ENCODE data around the gene DLX4.

The DLX4 gene

DNA sequence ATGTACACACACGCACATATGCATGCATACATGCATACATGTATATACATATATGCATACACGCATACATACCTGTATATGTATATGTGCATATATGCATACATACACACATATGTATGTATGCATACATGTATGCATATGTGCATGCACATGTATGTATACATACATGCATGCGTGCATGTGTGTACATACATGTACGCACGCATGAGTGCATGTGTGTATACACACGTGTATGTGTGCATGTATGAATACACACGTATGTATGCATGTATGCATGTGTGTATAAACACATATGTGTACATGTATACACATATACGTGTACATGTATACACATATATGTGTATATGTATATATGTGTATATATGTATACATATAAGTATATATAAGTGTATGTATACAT, 54.5 kb downstream of the DLX4 start:
- Histone ChIP-seq H3K27ac (ENCODE audit: low read depth, low read length) (no peak overlapping the region), H3K4me3 (ENCODE audit: low read depth in 1 of 2, low read length in 2 of 2) (no peak overlapping the region), H3K9ac (ENCODE audit: low read depth in 1 of 2, low read length in 2 of 2) (no peak overlapping the region), H3K9me3 (ENCODE audit: control insufficient read depth in 1 of 2, low read length in 2 of 2) (peaks cover 5 to 8% of the 10 kb centered on the region in 2 donors), H3K4me1 (ENCODE audit: control insufficient read depth in 1 of 2, insufficient read depth in 2 of 2, low read length in 2 of 2) (peaks cover 9 to 11% of the 10 kb centered on the region in 2 donors), H3K36me3 (ENCODE audit: control insufficient read depth in 1 of 2, insufficient read depth in 2 of 2, low read length in 2 of 2) (no peaks in the 10 kb centered on the region), H3K27me3 (ENCODE audit: control insufficient read depth in 1 of 2, insufficient read depth in 2 of 2, low read length in 2 of 2) (peaks cover 0 to 3% of the 10 kb centered on the region in 2 donors)

All from duodenal mucosa (tissue), 2 donors.